Measurements from ENCODE around the gene UBAC1. TPM values are rescaled to one million over a fixed set of nuclear protein-coding genes. Genes with fewer than 3 reads are reported as not detected.

Gene UBAC1
- total and polyA plus RNA-seq, 10 of the 15 experiments (the other 5 are each of a cell fraction or from before 2014, with no cell fraction given), result 16.7 to 54.6 (median 38.5) TPM

GRCh38 chr9:135933114-135933513 lies 28.1 kb downstream of the UBAC1 start (continued):
- TF ChIP-seq SKIL (IDR thresholded peaks at IDR 0.05; ENCODE audit: low read depth, poor library complexity, severe bottlenecking), result no peak
- no peak for TF ChIP-seq YBX1 (IDR thresholded peaks at IDR 0.05)
- no peak for TF ChIP-seq ZNF207 (IDR thresholded peaks at IDR 0.05; ENCODE audit: borderline replicate concordance)
- no peak for TF ChIP-seq NR2C2 (IDR thresholded peaks at IDR 0.05; ENCODE audit: borderline replicate concordance, control insufficient read depth, insufficient read length, low read depth)
- no peak for TF ChIP-seq IKZF1 (conservative IDR thresholded peaks at IDR 0.05)
- TF ChIP-seq BMI1 (IDR thresholded peaks at IDR 0.05; ENCODE audit: borderline replicate concordance), result no peak
- TF ChIP-seq ZBTB11 (CRISPR knock-in tag; IDR thresholded peaks at IDR 0.05), result no peak

GRCh38 chr9:135932656-135933055 lies 28.5 kb downstream of the UBAC1 start:
- ChIA-PET SMC1A (ENCODE audit: uncharacterized antibody, unreplicated experiment) (no interaction called here), POLR2A (no interaction called here), RAD21 (ENCODE audit: unreplicated experiment) (no interaction called here), CTCF (no interaction called here)
- Histone ChIP-seq H3K9me3 (replicated peaks; ENCODE audit: control insufficient read depth, insufficient read depth, low read length) (no peaks in the 10 kb centered on the region; the same call in 2 of the 3 replicates), H3K4me3 (no peak overlapping the region), H3K4me1 (ENCODE audit: control insufficient read depth, insufficient read depth, low read length) (no peaks in the 10 kb centered on the region), H3K79me2 (ENCODE audit: control insufficient read depth, insufficient read depth, low read length) (no peaks in the 10 kb centered on the region), H2AFZ (ENCODE audit: control insufficient read depth, low read depth, low read length) (no peak overlapping the region), H3K36me3 (ENCODE audit: control insufficient read depth in 2 of 2, insufficient read depth in 2 of 2, low read length in 1 of 2) (peaks cover 7 to 11% of the 10 kb centered on the region in 2 experiments; a peak in 3 of 4 replicates), H3K4me2 (ENCODE audit: control insufficient read depth, insufficient read depth) (no peak overlapping the region), H3K27me3 (replicated peaks in 1 of 2; ENCODE audit: control insufficient read depth in 2 of 2, insufficient read depth in 2 of 2, low read length in 1 of 2) (no peaks in the 10 kb centered on the region), H3K27ac (ENCODE audit: control insufficient read depth, insufficient read depth) (no peak overlapping the region), H4K20me1 (ENCODE audit: control insufficient read depth, insufficient read depth) (no peaks in the 10 kb centered on the region), H3K9ac (ENCODE audit: control insufficient read depth, insufficient read depth, low read length) (no peak overlapping the region)
- ATAC-seq (no peak), DNase-seq (ENCODE audit: low read depth, low spot score) (no peak), FAIRE-seq (no peak)
- in situ Hi-C loops (cut with MboI), result no loop called here
- no TSS peak for BruUV-seq (replicated peaks)
- no peak for TF ChIP-seq POLR2AphosphoS5 (IDR thresholded peaks at IDR 0.05; ENCODE audit: low read length)
- no peak for TF ChIP-seq DPF2 (IDR thresholded peaks at IDR 0.05)
- WGBS (ENCODE audit: insufficient coverage, insufficient replicate concordance, low lambda C conversion rate, missing lambda C conversion rate), result 94% methylated on average over 18 of the region's 18 CpGs
- intact Hi-C loops (cut with micrococcal nuclease; ENCODE audit: unreplicated experiment), result no loop called here
